ENCODE measurements around the gene TPGS1.

The TPGS1 gene

DNA sequence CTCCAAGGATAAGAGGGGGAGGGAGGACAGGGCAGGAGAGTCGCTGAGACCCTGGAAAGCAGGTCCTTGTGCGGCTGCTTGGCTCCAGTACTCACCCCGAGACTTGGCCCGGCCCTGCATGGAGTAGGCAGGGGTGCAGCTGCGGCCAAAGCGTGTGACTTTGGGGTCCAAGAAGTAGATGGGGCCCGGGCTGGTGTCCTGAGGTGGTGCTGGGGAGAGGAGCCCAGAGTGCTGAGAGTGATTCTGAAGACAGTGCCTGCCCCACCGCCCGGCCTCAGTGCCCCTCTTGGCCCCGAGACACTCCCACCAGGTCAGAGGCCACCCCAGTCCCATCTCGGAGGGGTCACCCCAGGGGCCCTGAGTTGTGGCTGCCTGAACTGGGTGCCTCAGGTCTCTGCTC lies 39.7 kb upstream of the TPGS1 start:
- H3K4me3 ChIP-seq (ENCODE audit: low read depth in 1 of 2, low read length in 2 of 2), result no peak overlapping the region
- H3K9ac ChIP-seq (ENCODE audit: low read depth, low read length), result no peak overlapping the region
- no peak overlapping the region for H3K27ac ChIP-seq (ENCODE audit: low read length)
- H2AFZ ChIP-seq (ENCODE audit: low read depth, low read length), result no peak overlapping the region
- no peaks in the 10 kb centered on the region for H3K27me3 ChIP-seq (ENCODE audit: insufficient read depth, low read length, poor library complexity)
- no peaks in the 10 kb centered on the region for H3K4me1 ChIP-seq (ENCODE audit: insufficient read depth, low read length)
- H3K4me2 ChIP-seq (ENCODE audit: insufficient read depth, low read length), result no peak overlapping the region
- no peak for TF ChIP-seq EZH2 (IDR thresholded peaks at IDR 0.05; ENCODE audit: borderline replicate concordance, low read depth, low read length, severe bottlenecking)
- TF ChIP-seq, protein P1, sequence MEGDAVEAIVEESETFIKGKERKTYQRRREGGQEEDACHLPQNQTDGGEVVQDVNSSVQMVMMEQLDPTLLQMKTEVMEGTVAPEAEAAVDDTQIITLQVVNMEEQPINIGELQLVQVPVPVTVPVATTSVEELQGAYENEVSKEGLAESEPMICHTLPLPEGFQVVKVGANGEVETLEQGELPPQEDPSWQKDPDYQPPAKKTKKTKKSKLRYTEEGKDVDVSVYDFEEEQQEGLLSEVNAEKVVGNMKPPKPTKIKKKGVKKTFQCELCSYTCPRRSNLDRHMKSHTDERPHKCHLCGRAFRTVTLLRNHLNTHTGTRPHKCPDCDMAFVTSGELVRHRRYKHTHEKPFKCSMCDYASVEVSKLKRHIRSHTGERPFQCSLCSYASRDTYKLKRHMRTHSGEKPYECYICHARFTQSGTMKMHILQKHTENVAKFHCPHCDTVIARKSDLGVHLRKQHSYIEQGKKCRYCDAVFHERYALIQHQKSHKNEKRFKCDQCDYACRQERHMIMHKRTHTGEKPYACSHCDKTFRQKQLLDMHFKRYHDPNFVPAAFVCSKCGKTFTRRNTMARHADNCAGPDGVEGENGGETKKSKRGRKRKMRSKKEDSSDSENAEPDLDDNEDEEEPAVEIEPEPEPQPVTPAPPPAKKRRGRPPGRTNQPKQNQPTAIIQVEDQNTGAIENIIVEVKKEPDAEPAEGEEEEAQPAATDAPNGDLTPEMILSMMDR (IDR thresholded peaks at IDR 0.05; ENCODE audit: borderline replicate concordance, extremely low read depth, low read length, poor library complexity, severe bottlenecking), result no peak
- DNase-seq, result no peak
- no peaks in the 10 kb centered on the region for H3K36me3 ChIP-seq (ENCODE audit: insufficient read depth, low read length)
- H3K79me2 ChIP-seq (ENCODE audit: insufficient read depth, low read length), result no peaks in the 10 kb centered on the region
- no peak for ATAC-seq (ENCODE audit: insufficient read depth, low read depth)
- no peaks in the 10 kb centered on the region for H4K20me1 ChIP-seq (ENCODE audit: insufficient read depth, low read length)
- no peaks in the 10 kb centered on the region for H3K9me3 ChIP-seq (ENCODE audit: insufficient read depth, low read length, severe bottlenecking)

GRCh38 chr19:468587-469256 lies 38.6 kb upstream of the TPGS1 start:
- no peak overlapping the region for H3K9ac ChIP-seq (ENCODE audit: low read depth, low read length)
- no peak for DNase-seq
- no peaks in the 10 kb centered on the region for H3K9me3 ChIP-seq (ENCODE audit: insufficient read depth, low read length, severe bottlenecking)
- no peak overlapping the region for H3K4me3 ChIP-seq (ENCODE audit: low read depth in 1 of 2, low read length in 2 of 2)
- H2AFZ ChIP-seq (ENCODE audit: low read depth, low read length), result no peak overlapping the region
- no peaks in the 10 kb centered on the region for H3K27me3 ChIP-seq (ENCODE audit: insufficient read depth, low read length, poor library complexity)
- H3K79me2 ChIP-seq (ENCODE audit: insufficient read depth, low read length), result no peaks in the 10 kb centered on the region
- ATAC-seq (ENCODE audit: insufficient read depth, low read depth), result no peak
- no peak for TF ChIP-seq EZH2 (IDR thresholded peaks at IDR 0.05; ENCODE audit: borderline replicate concordance, low read depth, low read length, severe bottlenecking)
- TF ChIP-seq, protein P1 (IDR thresholded peaks at IDR 0.05; ENCODE audit: borderline replicate concordance, extremely low read depth, low read length, poor library complexity, severe bottlenecking), result no peak
- no peak overlapping the region for H3K4me2 ChIP-seq (ENCODE audit: insufficient read depth, low read length)
- H3K4me1 ChIP-seq (ENCODE audit: insufficient read depth, low read length), result no peaks in the 10 kb centered on the region
- H4K20me1 ChIP-seq (ENCODE audit: insufficient read depth, low read length), result no peaks in the 10 kb centered on the region
- no peaks in the 10 kb centered on the region for H3K36me3 ChIP-seq (ENCODE audit: insufficient read depth, low read length)
- no peak overlapping the region for H3K27ac ChIP-seq (ENCODE audit: low read length)

DNA sequence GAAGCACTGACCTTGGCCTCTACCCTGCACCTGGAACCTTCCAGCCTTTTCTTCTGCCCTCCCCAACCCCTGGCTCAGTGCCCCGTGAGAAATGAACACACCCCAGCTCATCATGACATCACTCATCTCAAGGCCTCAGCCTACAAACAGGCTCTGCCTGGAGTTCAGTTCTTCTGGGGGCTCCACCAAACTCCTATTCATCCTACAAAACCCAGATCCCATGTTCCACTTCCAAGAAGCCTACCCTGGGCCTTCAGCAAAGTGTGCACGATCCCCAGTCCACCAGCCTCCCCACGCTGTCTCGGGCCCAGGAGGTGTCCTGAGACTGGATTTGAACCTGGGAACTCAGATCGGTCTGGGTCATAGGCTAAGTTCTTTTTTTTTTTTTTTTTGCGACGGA lies 37.5 kb upstream of the TPGS1 start:
- no peaks in the 10 kb centered on the region for H3K9me3 ChIP-seq (ENCODE audit: insufficient read depth, low read length, severe bottlenecking)
- no peak overlapping the region for H3K4me2 ChIP-seq (ENCODE audit: insufficient read depth, low read length)
- no peak overlapping the region for H2AFZ ChIP-seq (ENCODE audit: low read depth, low read length)
- no peaks in the 10 kb centered on the region for H3K27me3 ChIP-seq (ENCODE audit: insufficient read depth, low read length, poor library complexity)
- no peaks in the 10 kb centered on the region for H3K79me2 ChIP-seq (ENCODE audit: insufficient read depth, low read length)
- DNase-seq, result no peak
- no peak for ATAC-seq (ENCODE audit: insufficient read depth, low read depth)
- no peak overlapping the region for H3K27ac ChIP-seq (ENCODE audit: low read length)
- TF ChIP-seq, protein P1 (IDR thresholded peaks at IDR 0.05; ENCODE audit: borderline replicate concordance, extremely low read depth, low read length, poor library complexity, severe bottlenecking), result no peak
- no peak for TF ChIP-seq EZH2 (IDR thresholded peaks at IDR 0.05; ENCODE audit: borderline replicate concordance, low read depth, low read length, severe bottlenecking)
- H3K9ac ChIP-seq (ENCODE audit: low read depth, low read length), result no peak overlapping the region
- H4K20me1 ChIP-seq (ENCODE audit: insufficient read depth, low read length), result no peaks in the 10 kb centered on the region
- H3K4me1 ChIP-seq (ENCODE audit: insufficient read depth, low read length), result no peaks in the 10 kb centered on the region
- H3K36me3 ChIP-seq (ENCODE audit: insufficient read depth, low read length), result no peaks in the 10 kb centered on the region
- H3K4me3 ChIP-seq (ENCODE audit: low read depth in 1 of 2, low read length in 2 of 2), result no peak overlapping the region

Measured in DND-41 (cell line).